HG03342 (cell line): Measurements from ENCODE around the gene NEK5.

Experiments
- ATAC-seq: cut with Tn5 transposase; IDR thresholded peaks from one replicate; pipeline ENCODE4 v1.9.1; 2021; ENCODE audit warnings: mild to moderate bottlenecking, moderate library complexity; ENCODE audit not compliant: unreplicated experiment

The NEK5 gene

DNA sequence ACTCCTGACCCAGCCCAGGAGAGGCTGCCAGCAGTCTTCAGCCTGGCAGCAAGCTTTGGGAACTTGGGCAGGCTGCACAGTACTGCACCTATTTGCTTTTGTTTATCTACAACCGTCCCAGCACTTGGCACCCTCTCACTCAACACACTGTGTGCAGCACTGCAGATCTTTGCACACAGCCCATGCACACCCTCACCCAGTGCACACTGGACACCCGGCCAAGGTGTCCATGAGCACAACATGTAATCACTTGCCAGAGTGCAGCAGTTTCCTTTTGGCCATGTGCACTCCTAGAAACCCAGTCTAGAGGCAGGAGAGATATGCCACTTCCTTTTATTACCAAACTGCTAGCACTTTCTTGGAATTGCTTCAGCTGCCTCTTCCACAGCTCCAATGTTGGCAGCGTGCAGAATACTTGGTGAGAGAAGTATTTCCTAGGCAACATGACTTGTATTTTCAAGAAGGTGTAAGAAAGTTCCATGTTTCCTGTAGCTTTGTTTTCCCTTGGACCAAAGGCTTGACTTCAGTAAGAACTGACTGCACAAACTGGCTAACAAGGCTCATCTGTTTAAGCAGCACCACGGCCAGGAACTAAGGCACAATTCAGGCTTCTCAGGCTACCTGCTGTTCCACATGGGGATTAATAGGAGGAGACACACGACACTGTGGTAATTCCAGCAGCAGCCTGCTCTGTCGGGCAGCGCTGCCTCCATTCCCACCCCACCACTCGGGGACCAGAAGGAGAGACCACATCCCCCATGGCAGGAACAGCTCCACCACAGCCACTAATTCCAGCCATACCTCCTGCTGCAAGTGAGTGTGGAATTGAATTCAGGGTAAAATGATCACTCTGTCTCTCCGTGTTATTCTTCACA lies 133.0 kb downstream of the NEK5 start:
- no peak for ATAC-seq

DNA sequence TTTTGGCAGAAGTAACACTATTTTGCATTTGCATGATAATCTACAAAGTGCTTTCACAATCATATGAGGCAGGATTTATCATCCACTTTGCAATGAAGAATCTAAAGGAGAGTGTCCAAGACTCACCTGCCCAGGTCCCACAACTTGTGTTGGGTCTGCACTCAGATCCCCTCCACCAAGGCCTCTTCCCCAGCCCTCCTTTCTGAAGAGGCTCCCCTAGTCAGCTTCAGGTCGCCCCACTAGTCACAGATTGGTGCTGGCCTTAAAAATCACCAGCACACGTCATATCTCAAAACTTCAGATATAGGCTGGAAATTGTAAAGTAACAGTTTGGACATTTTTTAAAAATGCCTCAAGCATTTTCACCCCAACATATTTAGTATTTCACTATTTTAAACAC lies 135.2 kb downstream of the NEK5 start:
- ATAC-seq: no peak

DNA sequence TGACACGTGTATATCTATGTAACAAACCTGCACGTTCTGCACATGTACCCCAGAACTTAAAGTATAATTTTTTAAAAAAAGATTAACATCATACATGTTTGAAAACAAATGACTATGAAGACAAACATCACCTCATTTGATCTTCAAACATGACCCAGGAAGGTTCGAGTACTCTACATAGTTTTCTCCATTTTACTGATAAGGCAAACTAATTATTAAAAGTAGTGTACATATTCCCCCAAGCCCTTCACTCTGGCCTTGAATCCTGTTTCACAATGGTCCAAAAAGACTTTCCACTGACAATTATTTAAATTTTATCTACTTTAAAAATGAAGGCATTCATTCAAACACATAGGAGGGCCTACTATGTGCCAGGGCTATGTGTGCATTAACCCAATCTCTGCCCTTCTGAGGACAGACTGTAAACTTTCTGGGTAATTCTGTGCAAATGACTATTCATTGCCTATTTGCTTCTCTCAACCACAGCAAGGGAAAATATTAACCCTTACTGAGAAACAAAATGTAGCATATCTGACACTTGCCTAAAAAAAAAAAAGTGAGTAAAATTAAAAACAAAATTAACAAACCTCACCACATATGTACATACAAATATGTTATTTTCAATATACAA lies 139.8 kb downstream of the NEK5 start:
- ATAC-seq: no peak
